ENCODE measurements around the gene METAP1D.
"Not testable (repeated sequence)": the region's sequence is repeated elsewhere in the genome, so short reads cannot be mapped to it uniquely, and the experiment has no call there.

METAP1D gene

DNA sequence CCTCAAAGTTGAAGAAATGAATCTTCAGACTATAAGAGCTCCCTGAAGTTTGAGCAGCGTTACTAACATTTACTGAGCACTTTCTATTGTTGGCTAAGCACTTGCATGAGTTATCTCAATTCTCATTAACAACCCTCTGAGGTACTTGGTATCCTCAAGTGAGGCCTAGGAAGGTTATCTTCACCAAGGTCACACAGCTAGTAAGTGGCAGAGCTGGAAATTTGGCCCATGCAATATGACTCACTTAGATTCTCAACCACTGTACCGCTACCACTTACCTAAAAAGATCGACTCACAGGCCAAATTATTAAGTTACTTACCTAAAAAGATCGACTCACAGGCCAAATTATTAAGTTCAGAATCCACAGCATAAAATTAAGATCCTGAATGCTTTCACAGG is 8.7 kb upstream of the METAP1D start:
- no peak for DNase-seq (ENCODE audit: low read depth)
- H3K4me3 ChIP-seq (ENCODE audit: low read depth, low read length), result no peak overlapping the region
- TF ChIP-seq, protein P1, sequence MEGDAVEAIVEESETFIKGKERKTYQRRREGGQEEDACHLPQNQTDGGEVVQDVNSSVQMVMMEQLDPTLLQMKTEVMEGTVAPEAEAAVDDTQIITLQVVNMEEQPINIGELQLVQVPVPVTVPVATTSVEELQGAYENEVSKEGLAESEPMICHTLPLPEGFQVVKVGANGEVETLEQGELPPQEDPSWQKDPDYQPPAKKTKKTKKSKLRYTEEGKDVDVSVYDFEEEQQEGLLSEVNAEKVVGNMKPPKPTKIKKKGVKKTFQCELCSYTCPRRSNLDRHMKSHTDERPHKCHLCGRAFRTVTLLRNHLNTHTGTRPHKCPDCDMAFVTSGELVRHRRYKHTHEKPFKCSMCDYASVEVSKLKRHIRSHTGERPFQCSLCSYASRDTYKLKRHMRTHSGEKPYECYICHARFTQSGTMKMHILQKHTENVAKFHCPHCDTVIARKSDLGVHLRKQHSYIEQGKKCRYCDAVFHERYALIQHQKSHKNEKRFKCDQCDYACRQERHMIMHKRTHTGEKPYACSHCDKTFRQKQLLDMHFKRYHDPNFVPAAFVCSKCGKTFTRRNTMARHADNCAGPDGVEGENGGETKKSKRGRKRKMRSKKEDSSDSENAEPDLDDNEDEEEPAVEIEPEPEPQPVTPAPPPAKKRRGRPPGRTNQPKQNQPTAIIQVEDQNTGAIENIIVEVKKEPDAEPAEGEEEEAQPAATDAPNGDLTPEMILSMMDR (IDR thresholded peaks at IDR 0.05; ENCODE audit: low read depth, low read length, missing control alignments), result no peak

DNA sequence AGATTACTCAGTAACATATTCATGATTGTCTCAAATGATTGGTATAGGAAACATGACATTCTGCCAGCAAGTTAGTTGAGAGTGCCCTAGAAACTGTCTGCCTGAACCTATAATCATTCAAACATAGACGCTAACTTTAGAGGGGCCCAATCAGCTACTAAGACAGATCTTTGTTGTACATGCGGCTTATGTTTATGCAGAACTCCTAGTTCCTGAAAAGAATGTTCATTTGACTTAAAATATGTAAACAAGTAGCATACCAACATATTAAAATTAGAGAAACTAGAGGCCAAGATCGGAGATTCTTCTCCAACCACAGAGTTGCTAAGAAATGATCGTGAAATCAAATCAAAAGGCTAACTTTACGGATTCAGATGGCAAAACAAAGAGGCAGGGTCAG is 4.2 kb upstream of the METAP1D start:
- no peak overlapping the region for H3K4me3 ChIP-seq (ENCODE audit: low read depth, low read length)
- TF ChIP-seq, protein P1 (IDR thresholded peaks at IDR 0.05; ENCODE audit: low read depth, low read length, missing control alignments), result no peak
- DNase-seq (ENCODE audit: low read depth), result no peak

DNA sequence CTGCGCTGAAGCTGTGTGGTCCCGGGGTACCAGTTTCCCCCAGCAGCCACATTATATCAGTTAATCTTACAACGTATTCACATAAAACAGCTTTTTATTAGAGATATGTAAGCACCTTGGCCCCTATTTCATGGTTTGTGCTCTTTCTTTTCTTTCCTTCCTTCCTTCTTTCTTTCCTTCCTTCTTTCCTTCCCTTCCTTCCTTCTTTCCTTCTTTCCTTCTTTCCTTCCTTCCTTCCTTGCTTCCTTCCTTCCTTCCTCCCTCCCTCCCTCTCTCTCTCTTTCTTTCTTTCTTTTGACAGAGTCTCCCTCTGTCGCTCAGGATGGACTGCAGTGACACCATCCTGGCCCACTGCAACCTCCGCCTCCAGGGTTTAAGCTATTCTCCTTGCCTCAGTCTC is 3.7 kb upstream of the METAP1D start:
- TF ChIP-seq, protein P1 (IDR thresholded peaks at IDR 0.05; ENCODE audit: low read depth, low read length, missing control alignments), result no peak
- DNase-seq (ENCODE audit: low read depth), result no peak
- no peak overlapping the region for H3K4me3 ChIP-seq (ENCODE audit: low read depth, low read length)

DNA sequence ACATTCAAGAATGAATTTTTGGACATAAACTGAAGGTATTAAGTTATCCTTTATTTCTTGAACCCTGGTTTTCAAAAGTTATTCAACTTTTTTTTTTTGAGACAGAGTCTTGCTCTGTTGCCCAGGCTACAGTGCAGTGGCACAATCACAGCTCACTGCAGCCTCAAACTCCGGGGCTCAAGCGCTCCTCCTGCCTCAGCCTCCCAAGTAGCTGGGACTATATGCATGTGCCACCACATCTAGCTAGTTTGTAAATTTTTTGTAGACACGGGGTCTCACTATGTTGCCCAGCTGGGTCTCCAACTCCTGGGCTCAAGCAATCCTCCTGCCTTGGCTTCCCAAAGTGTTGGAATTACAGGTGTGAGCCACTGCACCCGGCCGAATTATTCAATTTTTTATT is 2.7 kb upstream of the METAP1D start:
- not testable (repeated sequence) for DNase-seq (ENCODE audit: low read depth); H3K4me3 ChIP-seq (ENCODE audit: low read depth, low read length)

DNA sequence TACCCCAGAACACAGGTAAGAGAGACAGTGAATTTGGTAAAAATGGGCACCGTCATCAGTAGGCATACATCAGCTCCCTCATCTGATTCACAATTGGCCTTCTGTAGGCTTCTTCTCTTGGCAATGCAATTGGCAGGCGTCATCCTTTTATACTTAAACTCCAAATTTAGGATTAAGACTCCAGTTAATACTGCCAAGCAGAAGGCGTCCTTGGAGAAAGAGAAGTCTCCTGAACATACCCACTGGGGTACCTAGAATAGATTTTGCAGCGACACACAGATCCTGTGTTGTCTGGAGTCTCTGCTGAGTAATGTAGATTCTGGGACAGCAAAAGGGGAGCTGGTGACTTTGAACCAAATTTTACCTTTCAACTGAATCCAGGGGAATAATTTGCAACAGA is 592 bp upstream of the METAP1D start:
- TF ChIP-seq, protein P1 (IDR thresholded peaks at IDR 0.05; ENCODE audit: low read depth, low read length, missing control alignments), result no peak
- DNase-seq (ENCODE audit: low read depth), result no peak
- H3K4me3 ChIP-seq (ENCODE audit: low read depth, low read length), result peak overlapping the region; percentile 71

DNA sequence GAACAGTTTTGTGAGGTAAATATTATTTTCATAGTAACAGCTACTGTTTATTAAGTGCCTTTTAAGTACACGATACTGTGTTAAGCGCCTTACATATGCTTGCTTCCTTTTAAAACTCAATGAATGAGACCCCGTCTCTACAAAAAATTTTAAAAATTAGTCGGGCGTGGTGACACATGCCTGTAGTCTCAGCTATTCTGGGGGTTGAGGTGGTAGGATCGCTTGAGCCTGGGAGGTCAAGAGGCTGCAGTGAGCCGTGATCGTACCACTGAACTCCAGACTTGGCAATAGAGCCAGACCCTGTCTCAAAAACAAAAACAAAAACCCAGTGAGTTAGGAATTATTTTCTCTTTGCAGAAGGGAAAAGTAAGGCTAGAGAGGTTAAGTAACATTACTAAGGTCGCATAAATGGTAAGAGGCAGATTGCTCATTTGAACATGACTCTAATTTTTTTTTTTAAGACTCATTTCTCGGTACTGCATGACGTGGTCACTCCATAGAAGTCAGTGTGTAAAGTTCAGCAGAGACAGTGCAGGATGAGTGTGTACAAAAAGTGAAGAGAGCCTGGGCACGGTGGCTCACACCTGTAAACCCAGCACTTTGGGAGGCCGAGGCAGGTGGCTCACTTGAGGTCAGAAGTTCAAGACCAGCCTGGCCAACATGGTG is 1.1 kb downstream of the METAP1D start:
- peak overlapping the region; percentile 71 for H3K4me3 ChIP-seq (ENCODE audit: low read depth, low read length)
- TF ChIP-seq, protein P1 (IDR thresholded peaks at IDR 0.05; ENCODE audit: low read depth, low read length, missing control alignments), result no peak
- no peak for DNase-seq (ENCODE audit: low read depth)

DNA sequence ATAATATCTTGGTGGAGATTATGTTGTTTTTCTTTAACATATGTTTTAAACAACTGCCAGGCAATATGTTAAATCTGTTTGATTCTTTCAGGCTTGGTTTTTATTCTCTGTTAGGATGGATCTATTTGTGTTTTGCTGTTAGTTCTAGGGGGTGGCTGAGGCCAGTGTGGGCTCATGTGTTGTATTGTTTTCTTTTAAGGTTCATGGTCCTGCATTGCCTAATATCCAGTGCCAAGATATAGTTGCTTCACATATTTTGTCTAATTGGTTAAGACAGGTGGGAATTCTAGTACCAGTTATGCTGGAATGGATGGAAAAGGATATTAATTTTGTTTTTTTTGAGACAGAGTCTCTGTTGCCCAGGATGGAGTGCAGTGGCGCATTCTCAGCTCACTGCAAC is 7.6 kb downstream of the METAP1D start:
- TF ChIP-seq, protein P1 (IDR thresholded peaks at IDR 0.05; ENCODE audit: low read depth, low read length, missing control alignments), result no peak
- no peak overlapping the region for H3K4me3 ChIP-seq (ENCODE audit: low read depth, low read length)
- DNase-seq (ENCODE audit: low read depth), result no peak

Data from GM12864 (cell line).